BLaER1 treated with 17β-estradiol and CSF1 and Interleukin-3, amounts not matched to agents 10 nM and 100 nM (cell line): Measurements from ENCODE around the gene MATK.

ENCODE experiments used
- H3K27ac ChIP-seq, 11 experiments: shearing (Covaris generic); formaldehyde crosslinking; 2 replicates each; pipeline ENCODE4 v1.8.1; 2022
- H3K27me3 ChIP-seq, 11 experiments: shearing (Covaris generic); formaldehyde crosslinking; 2 replicates each; pipeline ENCODE4 v1.8.1; 2022
- H3K36me3 ChIP-seq, 11 experiments: shearing (Covaris generic); formaldehyde crosslinking; 2 replicates each; pipeline ENCODE4 v1.8.1; 2022
- H3K4me1 ChIP-seq, 10 experiments: shearing (Covaris generic); formaldehyde crosslinking; 2 replicates each; pipeline ENCODE4 v1.8.1; 2022
- H3K4me2 ChIP-seq, 11 experiments: shearing (Covaris generic); formaldehyde crosslinking; 2 replicates each; pipeline ENCODE4 v1.8.1; 2022
- H3K4me3 ChIP-seq, 10 experiments: shearing (Covaris generic); formaldehyde crosslinking; 2 replicates each; pipeline ENCODE4 v1.8.1; 2022
- H3K9ac ChIP-seq, 11 experiments: shearing (Covaris generic); formaldehyde crosslinking; 2 replicates each; pipeline ENCODE4 v1.8.1; 2022
- H3K9me3 ChIP-seq, 11 experiments: shearing (Covaris generic); formaldehyde crosslinking; replicated peaks in 1 of 11; 2 replicates each; pipeline ENCODE4 v1.8.1; 2022
- H4K20me1 ChIP-seq, 11 experiments: shearing (Covaris generic); formaldehyde crosslinking; 2 replicates each; pipeline ENCODE4 v1.8.1; 2022
- Cebpa-rat ChIP-seq, 11 experiments: shearing (Covaris generic); IDR thresholded peaks; 2 replicates each; pipeline ENCODE4 v1.8.1; 2022

Gene MATK

DNA sequence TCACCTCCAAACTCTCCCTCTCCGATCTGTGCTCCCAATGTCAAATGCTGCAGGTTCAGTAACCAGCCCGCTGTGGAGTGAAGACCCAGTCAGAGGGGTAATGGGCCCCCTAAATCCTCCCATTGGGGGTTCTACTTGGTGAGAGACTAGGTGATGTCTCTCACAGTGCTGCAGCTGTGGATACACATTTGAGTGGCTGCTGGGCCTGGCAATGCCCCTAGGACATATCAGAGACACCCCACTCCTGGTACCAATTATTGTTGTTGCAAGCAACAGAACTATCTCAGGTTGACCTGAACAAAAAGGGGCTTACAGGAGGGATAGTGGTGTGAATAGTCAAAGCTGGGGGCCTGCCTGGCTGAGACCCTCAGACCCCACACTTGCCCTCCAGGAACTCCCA, 4.6 kb downstream of the MATK start:
- H3K36me3 ChIP-seq, result no peaks in the 10 kb centered on the region
- H3K4me1 ChIP-seq, result peaks cover 0 to 21% (median 14%) of the 10 kb centered on the region in 10 experiments; a peak in 17 of 20 replicates
- no peak for TF ChIP-seq Cebpa-rat (IDR thresholded peaks at IDR 0.05)
- H3K9me3 ChIP-seq, result peaks cover 23 to 55% (median 31%) of the 10 kb centered on the region in 11 experiments
- H3K27ac ChIP-seq, result no peak overlapping the region
- H3K4me2 ChIP-seq, result no peak overlapping the region
- H3K27me3 ChIP-seq, result peaks cover 12 to 38% (median 31%) of the 10 kb centered on the region in 11 experiments
- H3K9ac ChIP-seq, result no peak overlapping the region
- H4K20me1 ChIP-seq, result no peaks in the 10 kb centered on the region
- H3K4me3 ChIP-seq, result no peak overlapping the region

DNA sequence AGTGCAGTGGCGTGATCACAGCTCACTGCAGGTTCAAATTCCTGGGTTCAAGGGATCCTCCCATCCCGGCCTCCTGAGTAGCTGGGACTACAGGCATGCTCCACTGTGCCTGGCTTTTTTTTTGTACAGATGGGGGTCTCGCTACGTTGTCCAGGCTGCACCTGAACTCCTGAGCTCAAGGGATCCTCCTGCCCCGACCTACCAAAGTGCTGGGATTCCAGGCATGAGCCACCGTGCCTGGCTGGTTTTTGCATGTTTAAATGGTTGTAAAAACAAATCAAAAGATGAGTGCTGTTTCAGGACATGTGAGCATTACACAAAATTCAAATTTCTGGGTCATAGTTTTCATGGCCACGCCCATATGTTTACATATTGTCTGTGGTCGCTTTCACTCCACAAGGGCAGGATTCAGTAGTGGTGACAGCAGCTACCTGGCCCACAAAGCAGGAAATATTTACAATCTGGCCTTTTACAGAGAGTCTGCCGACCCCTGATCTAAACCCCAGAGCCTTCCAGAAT, 5.3 kb downstream of the MATK start:
- Histone ChIP-seq H3K4me1 (peaks cover 0 to 18% (median 14%) of the 10 kb centered on the region in 10 experiments; a peak in 17 of 20 replicates), H3K27me3 (peaks cover 6 to 31% (median 24%) of the 10 kb centered on the region in 11 experiments), H3K9ac (no peak overlapping the region), H3K4me3 (no peak overlapping the region), H3K27ac (no peak overlapping the region), H3K4me2 (no peak overlapping the region), H3K36me3 (no peaks in the 10 kb centered on the region), H3K9me3 (peaks cover 23 to 55% (median 31%) of the 10 kb centered on the region in 11 experiments), H4K20me1 (no peaks in the 10 kb centered on the region)
- TF ChIP-seq Cebpa-rat (IDR thresholded peaks at IDR 0.05), result no peak

DNA sequence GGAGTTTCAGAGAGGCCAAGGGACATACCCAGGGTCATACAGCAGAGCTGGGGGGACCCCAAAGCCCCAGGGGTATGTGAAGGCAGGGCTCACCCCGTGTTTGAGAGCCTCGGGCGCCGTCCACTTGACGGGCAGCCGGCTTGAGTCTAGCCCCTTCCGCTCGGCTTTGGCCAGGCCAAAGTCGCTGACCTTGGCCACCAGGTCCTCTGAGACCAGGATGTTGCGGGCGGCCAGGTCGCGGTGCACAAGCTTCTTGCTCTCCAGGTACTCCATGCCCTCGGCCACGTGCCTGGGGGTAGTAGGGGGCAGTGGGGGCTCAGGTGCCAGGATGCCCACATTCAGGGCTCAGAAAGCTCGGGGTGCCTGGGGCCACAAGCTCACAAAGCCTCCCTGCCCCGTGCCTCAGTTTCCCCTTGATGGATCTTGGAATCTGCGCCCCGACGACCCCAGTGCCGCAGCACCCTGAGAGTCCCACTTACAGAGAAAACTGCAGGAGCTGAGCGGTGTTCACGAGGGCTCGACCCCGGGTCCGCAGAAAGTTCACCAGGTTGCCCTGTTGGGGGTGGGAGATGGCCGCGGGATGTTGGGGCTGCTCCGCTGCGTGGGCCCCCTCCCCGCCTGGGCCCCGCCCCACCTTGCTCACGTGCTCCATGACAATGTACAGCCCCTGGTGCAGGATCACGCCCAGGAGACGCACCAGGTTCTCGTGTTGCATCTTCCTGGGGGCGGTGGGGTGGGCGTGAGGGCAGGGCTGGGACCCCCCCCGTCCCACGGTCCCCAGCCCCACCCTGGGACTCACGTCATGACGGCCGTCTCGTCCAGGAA, 7.1 kb downstream of the MATK start:
- H3K4me2 ChIP-seq, result no peak overlapping the region
- H3K27me3 ChIP-seq, result peaks cover 0 to 13% (median 7%) of the 10 kb centered on the region in 11 experiments; a peak in 19 of 22 replicates
- H3K36me3 ChIP-seq, result no peaks in the 10 kb centered on the region
- H3K9ac ChIP-seq, result no peak overlapping the region
- H3K4me3 ChIP-seq, result no peak overlapping the region
- no peaks in the 10 kb centered on the region for H4K20me1 ChIP-seq
- peaks cover 23 to 55% (median 31%) of the 10 kb centered on the region in 11 experiments for H3K9me3 ChIP-seq
- H3K27ac ChIP-seq, result no peak overlapping the region
- no peak for TF ChIP-seq Cebpa-rat (IDR thresholded peaks at IDR 0.05)
- H3K4me1 ChIP-seq, result peaks cover 0 to 1% (median 0%) of the 10 kb centered on the region in 10 experiments; a peak in 1 of 20 replicates

DNA sequence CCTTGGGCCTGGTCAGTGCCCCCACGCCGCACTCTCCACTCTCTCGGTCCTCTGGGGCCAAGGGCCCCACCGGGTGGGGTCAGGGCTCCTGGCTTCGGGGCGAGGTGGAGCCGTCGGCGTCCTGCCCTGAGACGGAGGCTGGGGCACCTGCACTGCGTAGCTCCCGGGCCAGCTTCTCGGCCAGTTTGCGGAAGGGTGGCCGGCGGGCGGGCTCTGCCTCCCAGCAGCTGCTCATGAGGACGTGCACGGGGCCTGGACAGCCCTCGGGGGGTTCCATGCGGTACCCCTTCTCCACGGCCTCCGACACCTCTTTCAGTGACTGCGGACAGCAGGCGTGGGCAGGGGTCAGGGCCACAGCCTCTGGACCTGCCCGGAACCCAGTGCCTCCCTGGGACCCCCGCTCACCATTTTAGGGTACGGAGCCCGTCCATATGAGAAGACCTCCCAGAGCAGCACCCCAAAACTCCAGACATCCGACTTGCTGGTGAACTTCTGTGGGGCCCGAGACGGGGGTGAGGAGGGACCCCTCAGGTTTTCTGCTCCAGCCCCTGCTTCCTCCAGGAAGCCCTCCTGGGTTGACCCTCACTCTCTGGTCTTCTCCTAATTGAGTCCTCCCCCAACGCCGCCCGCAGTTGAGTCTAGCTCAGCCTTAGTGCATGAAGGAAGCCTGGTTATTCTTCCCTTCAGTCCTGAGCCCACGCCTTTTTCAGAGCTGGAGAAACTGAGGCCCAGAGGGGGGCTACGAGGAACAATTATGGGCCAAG, 7.9 kb downstream of the MATK start:
- TF ChIP-seq Cebpa-rat (IDR thresholded peaks at IDR 0.05), result no peak
- Histone ChIP-seq H3K4me1 (no peaks in the 10 kb centered on the region), H3K9me3 (peaks cover 23 to 55% (median 30%) of the 10 kb centered on the region in 11 experiments), H3K9ac (no peak overlapping the region), H4K20me1 (no peaks in the 10 kb centered on the region), H3K36me3 (no peaks in the 10 kb centered on the region), H3K27me3 (peaks cover 0 to 5% (median 0%) of the 10 kb centered on the region in 11 experiments; a peak in 3 of 22 replicates), H3K4me2 (no peak overlapping the region), H3K27ac (no peak overlapping the region), H3K4me3 (no peak overlapping the region)

DNA sequence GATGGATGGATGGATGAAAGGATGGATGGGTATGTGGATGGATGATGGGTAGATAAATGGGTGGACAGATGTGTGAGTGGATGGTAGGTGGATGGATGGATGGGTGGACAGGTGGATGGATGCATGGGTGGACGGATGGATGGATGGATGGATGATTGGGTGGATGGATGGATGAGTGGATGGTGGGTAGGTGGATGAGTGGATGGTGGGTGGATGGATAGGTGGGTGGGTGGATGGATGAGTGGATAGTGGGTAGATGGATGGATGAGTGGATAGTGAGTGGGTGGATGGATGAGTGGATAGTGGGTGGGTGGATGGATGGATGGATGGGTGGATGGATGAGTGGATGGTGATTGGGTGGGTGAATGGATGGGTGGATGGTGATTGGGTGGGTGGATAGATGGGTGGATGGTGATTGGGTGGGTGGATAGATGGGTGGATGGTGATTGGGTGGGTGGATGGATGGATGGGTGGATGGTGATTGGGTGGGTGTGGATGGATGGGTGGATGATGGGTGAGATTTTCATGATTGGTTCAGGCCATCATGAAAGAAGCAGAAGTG, 9.6 kb downstream of the MATK start:
- no peaks in the 10 kb centered on the region for H4K20me1 ChIP-seq
- no peak overlapping the region for H3K27ac ChIP-seq
- no peaks in the 10 kb centered on the region for H3K27me3 ChIP-seq
- no peak overlapping the region for H3K4me3 ChIP-seq
- no peak overlapping the region for H3K4me2 ChIP-seq
- no peak overlapping the region for H3K9ac ChIP-seq
- no peak for TF ChIP-seq Cebpa-rat (IDR thresholded peaks at IDR 0.05)
- H3K4me1 ChIP-seq, result no peaks in the 10 kb centered on the region
- H3K36me3 ChIP-seq, result no peaks in the 10 kb centered on the region
- H3K9me3 ChIP-seq, result peaks cover 11 to 41% (median 17%) of the 10 kb centered on the region in 11 experiments

DNA sequence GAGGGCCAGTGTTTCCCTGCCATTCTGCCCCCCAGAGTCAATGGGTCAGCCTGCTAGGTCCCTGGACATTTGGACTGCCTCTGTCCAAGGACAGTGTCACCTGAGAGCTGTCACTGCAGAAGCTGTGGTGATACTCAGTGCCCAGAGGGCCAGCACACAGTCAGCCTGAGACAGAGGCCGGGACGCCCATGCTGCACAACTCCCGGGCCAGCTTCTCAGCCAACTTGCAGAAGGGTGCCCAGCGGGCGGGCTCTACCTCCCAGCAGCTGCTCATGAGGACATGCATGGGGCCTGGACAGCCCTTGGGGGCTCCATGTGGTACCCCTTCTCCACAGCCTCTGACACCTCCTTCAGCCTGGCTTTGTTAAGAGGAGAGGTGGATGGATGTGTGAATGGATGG, 10.3 kb downstream of the MATK start:
- no peak overlapping the region for H3K9ac ChIP-seq
- no peaks in the 10 kb centered on the region for H3K27me3 ChIP-seq
- no peaks in the 10 kb centered on the region for H3K36me3 ChIP-seq
- no peaks in the 10 kb centered on the region for H4K20me1 ChIP-seq
- TF ChIP-seq Cebpa-rat (IDR thresholded peaks at IDR 0.05), result no peak
- no peaks in the 10 kb centered on the region for H3K4me1 ChIP-seq
- H3K4me2 ChIP-seq, result no peak overlapping the region
- H3K27ac ChIP-seq, result no peak overlapping the region
- H3K4me3 ChIP-seq, result no peak overlapping the region
- peaks cover 3 to 33% (median 9%) of the 10 kb centered on the region in 11 experiments for H3K9me3 ChIP-seq

DNA sequence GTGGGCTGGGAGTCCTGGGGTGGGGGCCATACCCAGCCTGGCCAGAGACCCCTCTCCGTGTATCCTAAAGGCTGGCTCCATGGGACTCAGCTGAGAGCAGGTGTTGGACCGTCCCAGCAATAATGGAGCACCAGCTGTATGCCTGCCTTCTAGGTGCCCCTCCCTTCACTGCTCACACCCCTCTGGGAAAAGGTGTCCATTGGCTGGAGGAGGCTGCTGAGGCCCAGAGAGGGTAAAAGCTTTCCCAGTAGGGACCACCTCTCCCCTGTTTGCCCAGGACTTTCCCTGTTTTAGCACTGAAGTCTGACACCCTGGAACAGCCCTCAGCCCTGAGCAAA, 10.8 kb downstream of the MATK start:
- H3K27ac ChIP-seq, result no peak overlapping the region
- H3K4me2 ChIP-seq, result no peak overlapping the region
- H3K4me3 ChIP-seq, result no peak overlapping the region
- TF ChIP-seq Cebpa-rat (IDR thresholded peaks at IDR 0.05), result no peak
- peaks cover 0 to 30% (median 6%) of the 10 kb centered on the region in 11 experiments; a peak in 7 of 22 replicates for H3K9me3 ChIP-seq
- no peaks in the 10 kb centered on the region for H3K27me3 ChIP-seq
- no peaks in the 10 kb centered on the region for H3K4me1 ChIP-seq
- peaks cover 0 to 2% (median 0%) of the 10 kb centered on the region in 11 experiments; a peak in 3 of 22 replicates for H3K36me3 ChIP-seq
- H4K20me1 ChIP-seq, result peaks cover 0 to 4% (median 0%) of the 10 kb centered on the region in 11 experiments; a peak in 1 of 22 replicates
- H3K9ac ChIP-seq, result no peak overlapping the region

DNA sequence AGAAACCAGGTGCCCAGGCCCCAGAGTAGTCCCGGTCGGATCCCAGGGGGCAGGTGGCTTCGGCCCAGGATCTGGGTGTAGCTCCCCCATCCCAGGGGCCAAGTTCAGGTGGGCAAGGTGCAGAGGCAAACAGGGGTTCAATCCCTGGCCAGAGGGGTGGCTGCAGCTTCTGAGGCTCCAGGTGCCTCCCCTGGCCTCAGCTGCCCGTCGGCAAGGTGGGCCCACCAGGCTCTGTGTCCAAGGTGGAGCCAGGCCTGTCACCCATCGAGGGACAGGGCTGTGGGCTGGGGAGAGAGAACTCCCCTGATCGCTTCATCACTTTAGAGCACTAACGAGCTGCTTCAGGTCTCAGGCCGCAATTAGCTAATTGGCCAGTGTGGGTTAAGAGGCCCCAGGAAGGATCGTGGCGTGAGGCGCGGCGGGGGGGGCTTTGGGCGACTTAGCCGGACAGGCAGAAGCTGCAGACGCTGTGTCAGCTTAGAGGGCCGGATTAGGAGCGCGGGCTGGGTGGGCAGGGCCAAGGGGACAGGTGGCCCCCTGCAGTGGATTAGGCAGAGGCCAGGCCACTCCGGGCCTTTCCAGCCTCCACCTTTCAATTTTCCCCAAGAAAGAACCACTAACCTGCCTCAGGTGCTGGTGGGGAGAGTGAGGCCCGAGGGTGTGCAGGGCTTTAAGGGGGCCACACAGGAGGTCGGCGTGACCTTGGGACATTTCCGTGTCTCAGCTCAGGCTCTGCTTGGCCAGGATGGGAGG, 11.4 kb downstream of the MATK start:
- Histone ChIP-seq H3K4me3 (no peak overlapping the region), H3K4me2 (no peak overlapping the region), H3K27me3 (no peaks in the 10 kb centered on the region), H3K9me3 (peaks cover 0 to 25% (median 6%) of the 10 kb centered on the region in 11 experiments; a peak in 7 of 22 replicates), H3K9ac (no peak overlapping the region), H3K27ac (no peak overlapping the region), H4K20me1 (peaks cover 0 to 9% (median 0%) of the 10 kb centered on the region in 11 experiments; a peak in 1 of 22 replicates), H3K36me3 (peaks cover 0 to 6% (median 3%) of the 10 kb centered on the region in 11 experiments; a peak in 8 of 22 replicates), H3K4me1 (no peaks in the 10 kb centered on the region)
- TF ChIP-seq Cebpa-rat (IDR thresholded peaks at IDR 0.05), result no peak
